Fibroblast of skin of back (primary cell): ENCODE measurements around the gene NACA2.
"Not testable (repeated sequence)": the region's sequence is repeated elsewhere in the genome, so short reads cannot be mapped to it uniquely, and the experiment has no call there.

ENCODE experiments used
- DNase-seq: peaks from one replicate; pipeline ENCODE4 v3.0.0-alpha.2; 2013

The NACA2 gene

DNA sequence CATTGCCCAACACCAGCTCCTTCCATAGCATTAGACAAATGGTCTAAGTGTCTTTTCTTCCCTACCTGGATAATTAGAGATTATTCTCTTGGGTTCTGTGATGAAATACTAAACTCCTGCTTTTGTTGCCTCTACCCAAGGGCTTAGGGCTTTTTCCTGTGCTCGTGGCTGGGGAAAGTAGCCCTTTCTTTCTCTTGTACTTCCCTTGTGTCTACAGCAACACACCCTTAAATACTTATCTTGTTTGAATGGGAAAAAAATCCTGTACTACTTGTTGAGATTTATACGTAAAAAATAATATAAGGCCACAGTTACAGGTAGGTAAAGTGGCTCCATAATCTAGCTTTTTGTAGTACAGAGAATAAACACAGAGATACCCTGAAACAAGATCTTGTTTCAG, 7.0 kb upstream of the NACA2 start:
- no peak for DNase-seq

DNA sequence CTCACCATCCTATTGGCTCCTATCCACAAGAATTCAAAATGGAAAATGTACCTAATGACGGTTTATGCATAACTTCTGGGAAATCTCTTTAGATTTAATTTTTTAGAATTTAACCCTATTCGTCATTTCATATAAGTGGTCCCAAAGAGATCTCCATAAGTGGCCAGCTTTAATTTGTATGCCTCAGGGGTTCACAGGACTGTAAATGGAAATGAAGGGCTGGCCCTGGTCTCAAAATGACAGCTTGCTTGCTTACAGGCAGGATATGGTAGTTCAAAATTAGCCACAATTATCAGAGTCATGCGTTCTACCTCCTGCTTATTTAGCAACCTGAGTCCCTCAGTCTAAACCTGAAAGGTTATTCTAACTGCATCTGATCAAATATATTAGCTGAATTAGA, 6.6 kb upstream of the NACA2 start:
- no peak for DNase-seq

DNA sequence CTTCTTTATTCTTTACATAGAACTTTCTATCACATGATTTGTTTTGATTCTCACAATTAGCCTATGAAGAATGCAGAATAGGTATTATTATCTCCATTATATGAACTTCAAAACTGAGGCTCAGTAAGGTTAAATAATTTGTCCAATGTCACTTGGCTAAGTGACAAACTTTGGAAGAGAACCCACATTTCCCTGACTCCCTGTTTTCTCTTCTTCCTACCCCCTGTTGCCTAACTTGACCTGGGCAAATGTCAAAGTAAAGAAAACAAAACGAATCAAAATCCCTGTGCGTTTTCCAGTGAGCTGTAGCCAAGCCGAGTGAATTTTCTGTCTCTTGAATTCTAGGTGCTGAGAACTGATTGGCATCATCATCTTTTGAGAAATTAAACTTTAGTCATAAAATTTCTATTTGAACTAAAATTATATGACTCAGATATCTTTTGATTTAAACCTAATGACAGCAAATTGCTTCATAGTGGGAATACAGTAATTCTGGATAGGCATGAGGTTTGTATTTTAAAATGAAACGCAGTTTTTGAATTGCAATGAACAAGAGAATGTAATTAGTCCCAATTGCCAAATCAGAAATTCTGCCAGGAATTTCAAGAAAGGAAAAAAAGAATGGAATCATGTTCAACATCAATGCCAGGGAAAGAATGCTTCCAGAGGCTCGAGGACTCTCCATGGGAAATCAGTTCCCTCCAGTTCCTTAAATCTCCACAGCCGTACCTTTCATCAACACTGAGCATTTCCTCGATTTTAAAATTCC, 4.6 kb upstream of the NACA2 start:
- DNase-seq, result no peak

DNA sequence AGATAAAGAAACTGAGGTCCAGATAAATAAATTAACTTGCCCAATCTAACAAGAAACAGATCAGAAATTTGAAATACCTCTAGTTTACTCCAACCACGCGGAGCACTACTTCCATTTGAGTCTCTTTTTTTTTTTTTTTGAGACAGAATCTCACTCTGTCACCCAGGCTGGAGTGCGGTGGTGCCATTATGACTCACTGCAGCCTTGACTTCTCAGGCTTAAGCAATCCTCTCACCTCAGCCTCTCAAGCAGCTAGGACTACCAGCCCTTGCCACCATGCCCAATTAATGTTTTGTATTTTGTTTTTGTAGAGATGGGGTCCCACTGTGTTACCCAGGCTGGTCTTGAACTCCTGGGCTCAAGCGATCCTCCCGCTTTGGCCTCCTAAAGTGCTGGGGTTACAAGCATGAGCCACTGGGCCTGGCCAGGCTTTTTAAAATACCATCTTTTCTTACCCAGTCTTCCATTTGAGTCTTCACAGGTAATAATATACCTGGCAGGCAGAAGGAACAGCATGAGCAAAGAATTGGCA, 3.3 kb upstream of the NACA2 start:
- no peak for DNase-seq

DNA sequence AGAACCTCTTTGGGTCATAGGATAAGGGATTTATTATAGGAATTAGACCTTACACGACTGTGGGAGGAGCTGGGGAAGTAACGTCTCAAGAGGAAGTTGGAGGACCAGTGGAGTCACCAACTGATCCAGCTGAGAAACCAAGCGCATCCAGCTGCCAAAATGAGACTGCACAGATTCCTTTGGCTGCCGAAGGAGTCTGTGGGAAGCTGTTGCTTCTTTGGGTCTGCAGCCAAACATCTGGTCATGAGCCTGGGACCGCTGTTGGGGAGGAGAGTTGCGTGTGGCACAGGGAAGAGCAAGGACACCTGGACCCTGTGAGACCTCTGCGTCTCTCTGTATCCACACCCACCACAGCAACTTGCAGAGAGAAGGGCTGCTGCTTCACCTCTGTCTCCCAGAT, 2.4 kb upstream of the NACA2 start:
- DNase-seq, result no peak

DNA sequence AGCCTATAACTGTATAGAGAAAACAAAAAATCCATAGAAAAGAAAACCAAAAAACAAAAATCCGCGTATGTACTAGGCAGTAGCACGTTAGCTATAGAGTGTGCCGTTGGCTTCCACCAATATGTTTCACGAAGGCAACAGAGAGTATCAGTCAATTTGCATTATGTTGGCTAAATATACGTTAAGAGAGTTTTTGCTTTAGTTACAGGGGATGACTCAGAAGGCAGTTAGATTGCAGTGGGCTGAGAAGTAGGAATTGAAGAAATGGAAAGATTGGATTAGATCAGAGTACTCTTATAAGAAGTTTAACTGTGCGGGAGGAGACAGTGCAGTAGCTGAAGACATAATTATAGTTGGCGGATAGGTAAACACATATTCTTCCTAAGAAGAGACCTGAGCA, 911 bp upstream of the NACA2 start:
- no peak for DNase-seq

DNA sequence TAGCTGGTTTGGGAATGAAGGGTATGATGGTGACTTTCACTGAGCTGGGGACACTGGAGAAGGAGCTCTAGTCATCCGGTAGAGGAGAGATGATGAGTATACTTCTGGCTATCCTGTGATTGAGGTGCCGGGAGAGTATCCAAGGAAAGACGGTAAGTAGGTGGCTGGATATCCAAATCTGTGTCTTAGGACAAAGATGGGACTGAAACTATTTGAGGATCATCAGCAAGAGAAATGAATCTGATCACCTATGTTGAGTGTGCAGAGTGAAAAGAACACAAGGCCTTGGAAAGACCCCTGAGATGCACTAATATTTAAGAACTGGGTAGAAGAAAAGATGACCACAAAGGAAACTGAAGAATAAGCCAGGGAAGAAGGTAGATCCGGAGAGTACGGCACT, 1.0 kb downstream of the NACA2 start:
- no peak for DNase-seq

DNA sequence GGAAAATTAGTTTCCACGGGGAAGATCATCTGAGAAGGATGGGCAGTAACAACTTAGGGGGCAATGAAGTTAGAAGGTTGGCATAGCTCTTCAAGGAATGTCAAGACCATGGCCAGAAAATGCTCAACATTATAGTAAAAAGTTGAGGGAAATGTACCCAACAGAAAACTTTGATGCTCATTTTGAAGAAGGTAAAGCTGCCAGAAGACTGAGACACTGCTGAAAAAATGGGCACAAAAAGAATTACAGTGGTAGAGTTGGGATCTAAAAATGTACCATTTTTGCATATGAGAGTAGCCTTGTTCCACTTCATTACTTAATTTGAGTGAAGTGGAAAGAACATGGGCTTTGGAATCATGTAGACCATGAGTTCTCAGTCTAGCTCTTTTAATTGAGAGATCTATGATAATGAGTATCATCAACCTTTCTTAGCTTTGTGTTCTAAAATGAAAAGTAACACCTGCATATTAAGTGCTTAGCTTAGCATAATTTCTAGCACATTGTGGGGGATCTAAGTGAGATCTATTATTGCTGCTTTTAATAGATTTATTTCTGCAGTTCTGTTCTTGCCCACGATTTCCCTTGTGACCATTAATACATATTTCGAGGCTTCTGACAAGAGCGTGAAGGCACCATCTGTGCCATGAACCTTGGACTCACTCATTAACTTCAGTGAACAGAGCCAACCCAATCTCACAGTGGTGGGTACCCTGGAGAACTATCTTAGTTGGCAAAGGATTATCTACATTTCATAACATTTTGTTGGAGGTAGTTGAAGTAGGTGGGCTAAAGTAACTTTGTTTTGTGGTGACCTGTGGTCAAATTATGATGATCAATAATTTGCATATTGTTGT, 3.0 kb downstream of the NACA2 start:
- no peak for DNase-seq

DNA sequence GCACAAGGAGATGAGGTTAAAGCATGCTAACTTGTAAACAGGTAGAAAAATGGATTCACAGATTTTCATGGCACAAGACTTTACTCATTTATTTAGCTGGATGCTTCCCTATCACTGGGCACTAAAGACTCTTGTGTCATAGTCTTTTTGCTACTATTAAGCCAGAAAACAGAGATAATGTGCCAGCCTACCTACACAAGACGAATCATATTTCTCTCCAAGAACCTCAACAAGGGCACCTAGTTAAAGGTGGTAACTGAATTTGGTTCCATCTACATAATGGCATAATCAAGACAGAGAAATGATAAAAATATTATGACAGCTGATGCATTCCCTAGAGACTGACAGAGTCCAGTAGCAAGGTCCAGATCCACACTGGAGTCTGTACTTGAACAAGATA, 3.8 kb downstream of the NACA2 start:
- DNase-seq, result no peak

DNA sequence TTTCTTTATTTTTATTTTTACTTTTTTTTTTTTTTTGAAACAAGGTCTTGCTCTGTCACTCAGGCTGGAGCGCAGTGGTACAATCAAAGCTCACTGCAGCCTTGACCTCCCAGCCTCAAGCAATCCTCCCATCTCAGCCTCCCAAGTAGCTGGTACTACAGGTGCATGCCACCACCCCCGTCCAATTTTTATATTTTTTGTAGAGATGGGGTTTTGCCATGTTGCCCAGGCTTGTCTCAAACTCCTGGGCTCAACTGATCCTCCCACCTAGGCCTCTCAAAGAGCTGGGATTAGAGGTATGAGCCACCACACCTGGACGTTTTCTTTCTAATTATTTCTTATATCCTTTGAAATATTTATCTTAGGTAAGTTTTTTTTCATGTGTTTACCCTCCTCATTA, 4.4 kb downstream of the NACA2 start:
- not testable (repeated sequence) for DNase-seq

DNA sequence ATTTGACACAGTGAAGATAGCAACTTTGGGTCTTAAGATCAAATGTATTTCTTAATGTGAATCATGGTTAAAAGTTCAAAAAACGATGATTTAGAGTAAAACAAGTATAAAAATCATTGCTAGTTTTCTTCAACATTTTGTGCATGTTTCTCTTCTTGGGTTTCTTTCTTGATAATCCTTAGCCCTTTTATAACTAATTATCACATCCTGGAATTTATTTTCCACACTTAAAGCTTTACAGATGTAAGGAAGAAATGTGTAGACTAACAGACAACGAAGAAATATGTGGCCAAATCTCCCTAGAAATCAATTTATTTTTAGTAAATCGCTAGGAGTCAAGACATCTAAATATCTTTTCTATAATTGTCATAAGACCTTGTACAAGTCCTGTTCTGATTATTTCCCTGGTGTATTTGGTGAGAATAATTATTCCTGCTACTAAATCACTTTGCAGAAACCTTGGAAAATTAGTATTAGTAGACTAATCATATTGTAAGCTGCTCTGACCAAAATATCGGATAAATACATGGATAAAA, 4.9 kb downstream of the NACA2 start:
- no peak for DNase-seq

DNA sequence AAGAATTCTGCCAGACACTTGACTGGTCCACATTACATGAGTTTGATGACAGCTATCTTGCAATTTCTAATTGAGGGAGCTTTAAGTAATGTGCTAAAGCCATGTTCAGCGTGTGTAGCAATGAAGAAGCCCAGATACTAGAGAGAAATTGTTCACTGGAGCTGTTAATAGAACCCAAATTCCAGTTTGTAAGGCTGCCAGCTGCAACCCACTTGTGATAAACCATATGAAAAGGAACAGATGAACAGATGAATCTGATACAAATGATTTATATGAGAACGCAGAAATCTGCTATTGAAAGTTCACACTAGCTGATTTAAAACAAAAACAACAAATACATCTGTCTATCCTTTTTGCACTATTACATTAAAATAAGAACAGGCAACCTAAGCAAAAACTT, 6.2 kb downstream of the NACA2 start:
- DNase-seq, result no peak

DNA sequence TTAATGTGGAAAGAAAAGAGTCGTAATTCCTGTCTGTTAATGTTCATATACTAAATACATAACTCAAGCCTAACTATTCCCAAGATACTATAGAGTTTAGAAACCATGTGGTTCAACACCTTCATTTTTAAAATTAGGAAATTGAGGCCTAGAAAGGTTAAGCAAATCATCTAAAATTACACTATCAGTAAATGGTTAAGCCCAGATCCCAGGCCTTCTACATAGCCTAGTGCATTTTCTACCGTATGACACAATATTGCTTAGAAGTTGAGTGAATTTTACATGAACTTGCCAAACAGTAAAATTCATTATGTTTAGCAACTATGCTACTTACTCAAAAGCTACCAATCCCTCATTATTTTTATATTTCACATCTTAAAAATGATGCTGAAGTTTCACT, 6.8 kb downstream of the NACA2 start:
- DNase-seq, result no peak

DNA sequence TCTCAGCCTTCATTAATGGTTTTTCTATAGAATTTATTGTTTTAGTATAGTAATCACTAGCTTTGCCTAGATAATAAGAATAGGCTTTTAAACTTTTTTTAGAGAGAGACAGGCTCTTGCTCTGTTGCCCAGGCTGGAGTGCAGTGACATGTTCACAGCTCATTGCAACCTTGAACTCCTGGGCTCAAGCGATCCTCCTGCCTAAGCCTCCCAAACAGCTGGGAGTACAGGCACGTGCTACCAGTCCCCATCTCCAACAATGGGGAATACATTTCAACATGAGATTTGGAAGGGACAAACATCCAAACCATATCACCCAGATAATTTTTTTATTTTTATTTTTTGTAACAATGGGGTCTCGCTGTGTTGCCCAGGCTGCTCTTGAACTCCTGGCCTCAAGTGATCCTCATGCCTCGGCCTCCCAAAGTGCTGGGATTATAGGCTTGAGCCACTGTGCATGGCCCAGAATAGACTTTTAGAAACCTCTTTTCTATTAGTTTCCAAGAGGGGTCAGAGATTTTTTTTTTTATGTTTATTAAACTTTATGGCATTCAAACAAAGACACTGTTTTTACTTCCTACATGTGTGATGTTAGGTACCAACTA, 7.3 kb downstream of the NACA2 start:
- no peak for DNase-seq

DNA sequence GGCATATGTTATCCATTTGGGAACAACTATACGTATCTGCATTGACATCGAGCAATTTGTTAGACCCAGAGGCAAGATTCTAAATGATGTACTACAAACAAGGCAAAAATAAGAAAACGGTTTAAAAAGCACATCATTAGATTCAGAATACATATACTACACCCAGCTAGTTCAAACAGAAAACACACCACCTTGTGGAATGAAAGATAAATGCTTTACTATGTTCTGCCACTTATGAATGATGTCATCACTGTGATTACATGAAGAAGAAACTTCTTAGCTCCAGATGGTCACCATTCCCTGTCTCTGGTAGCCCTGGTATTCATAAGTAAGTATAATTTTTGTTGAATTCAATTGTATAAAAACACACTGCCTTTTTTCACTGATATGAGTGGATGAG, 7.8 kb downstream of the NACA2 start:
- peak; percentile 67 for DNase-seq

DNA sequence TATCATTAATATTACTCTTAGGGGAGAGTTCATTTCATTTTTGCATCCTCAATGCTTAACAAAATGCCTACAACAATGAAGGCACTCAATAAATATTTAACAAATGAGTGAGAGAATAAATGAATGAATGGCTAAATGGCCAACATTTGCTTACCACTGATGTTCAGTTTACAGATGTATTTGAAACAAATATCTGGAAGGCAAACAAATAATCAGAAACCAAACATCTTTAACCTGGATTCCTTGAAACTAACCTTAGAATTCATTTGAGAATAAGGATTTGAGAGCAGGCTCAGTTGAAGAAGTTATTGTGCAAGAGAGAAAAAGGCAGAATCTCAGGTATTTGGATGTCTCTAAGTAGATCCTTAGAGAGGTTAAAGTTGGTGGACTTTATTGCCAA, 8.4 kb downstream of the NACA2 start:
- DNase-seq, result no peak

DNA sequence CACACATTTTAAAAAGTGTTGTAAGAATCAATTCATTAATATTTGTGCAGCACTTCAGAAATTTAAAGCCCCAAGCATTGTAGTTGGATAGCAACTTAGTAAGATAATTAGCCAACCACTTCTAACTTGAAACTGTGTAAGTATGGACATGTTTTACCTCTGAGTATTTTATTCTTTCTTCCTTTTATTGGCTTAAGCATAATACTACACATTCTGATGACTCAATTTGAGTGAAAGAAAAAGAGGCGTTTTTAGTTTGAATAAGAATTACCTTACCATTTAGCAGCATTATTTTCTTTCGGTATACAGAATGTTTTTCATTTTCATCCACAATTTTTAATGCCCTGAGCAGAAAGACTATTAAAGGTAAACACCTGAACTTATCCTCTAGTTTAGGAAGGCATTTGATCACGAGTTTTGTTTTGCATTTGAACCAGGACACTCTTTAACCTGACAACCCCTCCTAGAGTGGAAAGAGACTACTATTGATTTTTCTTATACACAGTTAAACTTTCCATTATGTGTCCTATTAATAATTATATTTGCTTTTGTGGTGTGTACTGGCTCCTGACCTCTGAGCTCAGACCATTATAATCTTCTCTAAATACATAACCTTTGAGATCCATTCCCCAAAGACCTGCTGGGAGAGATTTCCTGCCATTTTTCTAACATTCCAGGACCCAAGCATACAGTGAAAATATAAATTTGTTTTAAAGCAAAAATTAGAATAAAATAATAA, 9.2 kb downstream of the NACA2 start:
- DNase-seq, result no peak

DNA sequence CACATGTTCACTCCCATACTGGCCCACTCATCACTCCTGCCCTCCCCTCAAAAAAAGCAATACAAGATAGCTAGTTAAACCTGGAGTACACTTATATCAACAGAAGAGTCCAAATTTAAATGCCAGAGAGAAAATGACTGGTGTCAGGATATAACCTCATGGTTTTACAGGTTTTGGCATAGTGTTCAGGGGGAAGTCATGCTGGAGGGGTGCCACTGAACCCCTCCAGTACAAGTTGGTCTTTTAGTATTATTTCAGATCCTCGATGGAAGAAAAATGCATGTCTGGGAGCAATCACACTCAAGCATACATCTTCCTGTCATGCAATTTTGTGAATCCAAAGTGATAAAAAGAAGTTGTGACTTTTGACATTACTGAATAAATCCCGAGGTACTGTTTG, 10.5 kb downstream of the NACA2 start:
- no peak for DNase-seq

DNA sequence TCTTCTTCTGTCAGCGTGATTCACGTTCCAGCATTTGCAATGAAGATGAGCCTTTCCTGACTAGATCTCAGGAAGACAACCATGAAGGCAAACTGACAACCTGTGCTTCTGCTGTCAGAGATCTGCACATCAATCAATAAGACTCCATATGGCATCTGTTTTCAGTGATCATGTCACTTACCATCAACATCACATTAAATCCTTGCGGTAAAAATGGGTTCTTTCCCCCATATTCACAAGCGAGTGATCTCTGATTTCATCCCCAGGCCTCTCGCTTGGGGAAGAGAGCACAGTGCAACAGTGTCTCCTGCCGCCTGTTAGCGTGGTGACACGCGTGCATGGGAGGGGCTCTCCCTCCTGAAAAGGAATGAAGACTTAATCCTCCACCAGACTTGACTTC, 11.1 kb downstream of the NACA2 start:
- peak; percentile 41 for DNase-seq

DNA sequence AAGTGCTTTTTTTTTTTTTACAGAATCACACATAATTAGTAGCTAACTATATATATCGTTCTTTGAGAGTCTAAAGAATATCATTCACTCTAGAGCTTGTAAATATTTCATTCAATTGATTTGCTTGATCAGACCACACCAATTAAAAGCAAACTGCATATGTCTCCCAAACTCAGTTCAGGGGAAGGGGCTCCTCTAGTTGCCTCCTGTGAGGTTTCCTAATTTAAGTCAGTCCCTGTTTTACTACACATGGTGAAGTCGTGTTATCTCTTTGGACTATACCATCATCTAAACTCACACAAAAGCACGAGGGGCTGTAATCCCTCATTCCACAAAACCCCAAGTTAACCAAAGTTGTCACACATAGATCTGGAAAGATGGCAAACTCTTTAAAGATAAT, 11.7 kb downstream of the NACA2 start:
- DNase-seq, result no peak

DNA sequence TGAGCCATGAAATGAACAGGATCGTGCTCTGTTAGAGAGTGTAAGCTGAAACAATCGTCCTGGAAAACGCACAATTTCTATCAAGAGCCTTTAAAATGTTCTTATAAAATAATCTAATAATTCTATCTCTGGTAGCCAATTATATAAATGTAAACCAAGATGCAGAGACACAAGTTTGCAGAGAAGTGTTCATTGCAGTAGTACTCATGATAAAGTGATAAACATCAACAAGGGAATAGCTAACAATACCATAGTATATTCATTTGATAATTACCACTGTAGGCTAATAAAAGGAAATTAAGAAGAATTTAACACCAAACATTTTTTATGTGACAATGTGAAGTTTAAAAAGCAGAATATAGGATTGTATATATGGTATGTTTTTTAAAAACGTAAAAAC, 12.4 kb downstream of the NACA2 start:
- no peak for DNase-seq

DNA sequence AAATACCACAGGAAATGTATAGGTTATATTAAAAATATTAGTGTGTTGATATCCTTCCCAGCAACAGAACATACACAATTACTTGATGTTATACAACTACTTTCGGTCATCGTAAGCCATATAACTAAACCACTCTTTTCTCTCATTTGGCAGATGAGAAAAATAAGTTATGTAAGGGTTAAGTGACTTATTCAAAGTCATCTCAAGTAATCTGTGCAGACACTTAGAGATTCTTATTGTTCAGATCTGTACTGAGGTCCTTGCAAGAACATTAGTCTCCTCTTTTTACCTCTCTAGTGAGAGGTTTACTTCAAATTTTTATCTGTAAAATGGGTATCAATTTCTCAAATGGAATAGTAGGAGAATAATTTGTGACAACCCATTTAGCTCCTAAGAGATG, 15.0 kb downstream of the NACA2 start:
- DNase-seq, result no peak
